ENCODE measurements around the gene CCSER2.
A peak's percentile ranks its signal among the peaks of the same experiment; 100 is the strongest.
"Not testable (repeated sequence)": the region's sequence is repeated elsewhere in the genome, so short reads cannot be mapped to it uniquely, and the experiment has no call there.

The CCSER2 gene

DNA sequence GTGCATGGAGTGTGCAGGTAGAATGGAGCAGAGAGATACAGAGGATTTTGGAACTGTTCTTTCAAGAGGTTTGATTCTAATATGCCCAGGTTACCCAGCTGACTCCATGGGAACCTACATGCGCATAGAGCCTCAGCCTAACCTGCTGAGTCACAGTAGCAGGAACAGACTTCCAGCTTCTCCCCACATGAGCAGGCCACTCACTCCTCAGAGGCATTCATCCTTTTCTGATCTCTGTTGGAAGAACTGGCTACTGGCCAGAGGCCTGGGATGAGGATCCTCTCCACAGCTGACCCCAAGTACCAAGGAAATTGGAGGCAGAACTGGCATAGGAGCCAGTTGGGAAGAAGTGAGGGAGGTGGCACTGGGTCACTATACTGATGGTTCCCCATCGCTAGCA lies 17.9 kb upstream of the CCSER2 start:
- DNase-seq (ENCODE audit: low read depth in 2 of 2, low spot score in 1 of 2), result no peak

DNA sequence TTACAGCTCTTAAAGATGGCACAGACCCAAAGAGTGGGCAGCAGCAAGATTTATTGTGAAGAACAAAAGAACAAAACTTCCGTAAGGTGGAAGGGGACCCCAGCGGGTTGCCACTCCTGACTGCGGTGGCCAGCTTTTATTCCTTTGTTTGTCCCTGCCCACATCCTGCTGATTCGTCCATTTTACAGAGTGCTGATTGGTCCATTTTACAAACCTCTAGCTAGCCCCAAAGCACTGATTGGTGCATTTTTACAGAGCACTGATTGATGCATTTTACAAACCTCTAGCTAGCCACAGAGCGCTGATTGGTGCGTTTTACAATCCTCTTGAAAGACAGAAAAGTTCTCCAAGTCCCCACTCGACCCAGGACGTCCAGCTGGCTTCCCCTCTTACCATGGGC lies 16.8 kb upstream of the CCSER2 start:
- DNase-seq (ENCODE audit: low read depth in 2 of 2, low spot score in 1 of 2), result no peak

- DNase-seq (ENCODE audit: low read depth in 2 of 2, low spot score in 1 of 2), result no peak
These were observed 15.6 kb upstream of the CCSER2 start for GRCh38 chr10:84312816-84313215.

- no peak for DNase-seq (ENCODE audit: low read depth in 2 of 2, low spot score in 1 of 2)
These were observed 14.1 kb upstream of the CCSER2 start for GRCh38 chr10:84314275-84314674.

- DNase-seq (ENCODE audit: low read depth in 2 of 2, low spot score in 1 of 2), result no peak
These were observed 11.2 kb upstream of the CCSER2 start for GRCh38 chr10:84317174-84317573.

- no peak for DNase-seq (ENCODE audit: low read depth in 2 of 2, low spot score in 1 of 2)
These were observed 6.5 kb upstream of the CCSER2 start for GRCh38 chr10:84321902-84322301.

DNA sequence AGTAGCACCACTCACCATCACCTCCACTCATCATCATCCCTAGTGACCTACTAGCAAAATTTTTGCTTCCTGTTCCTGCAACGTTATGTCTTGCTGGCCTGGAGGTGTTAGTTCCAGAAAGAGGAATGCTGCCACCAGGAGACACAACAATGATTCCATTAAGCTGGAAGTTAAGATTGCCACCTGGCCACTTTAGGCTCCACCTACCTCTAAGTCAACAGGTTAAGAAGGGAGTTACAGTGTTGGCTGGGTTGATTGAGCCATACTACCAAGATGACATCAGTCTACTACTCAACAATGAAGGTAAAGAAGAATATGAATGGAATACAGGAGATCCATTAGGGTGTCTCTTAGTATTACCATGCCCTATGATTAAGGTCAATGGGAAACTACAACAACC lies 4.8 kb upstream of the CCSER2 start:
- DNase-seq (ENCODE audit: low read depth in 2 of 2, low spot score in 1 of 2), result not testable (repeated sequence)

GRCh38 chr10:84326995-84327394 lies 1.4 kb upstream of the CCSER2 start:
- DNase-seq (ENCODE audit: low read depth in 2 of 2, low spot score in 1 of 2), result not testable (repeated sequence)

DNA sequence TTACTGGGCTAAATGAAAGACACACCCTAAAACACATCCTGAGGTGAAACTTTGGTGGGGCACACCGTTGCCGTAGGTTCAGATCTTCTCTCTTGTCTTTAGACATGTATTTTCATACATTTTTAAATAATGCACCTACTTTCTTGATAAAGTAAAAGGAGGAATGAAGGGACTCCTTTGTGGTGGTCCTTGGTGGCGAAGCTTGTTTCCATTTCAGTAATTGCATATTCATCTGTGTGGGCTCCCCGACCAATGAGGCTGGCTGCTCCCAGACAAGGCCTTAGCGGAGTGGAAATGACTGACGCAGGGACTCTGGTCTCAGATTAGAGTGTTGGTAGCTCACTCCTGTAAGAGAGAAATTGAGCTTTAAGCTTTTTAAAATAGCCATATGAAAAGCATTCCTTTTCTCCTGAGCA lies 815 bp downstream of the CCSER2 start:
- DNase-seq (ENCODE audit: low read depth in 2 of 2, low spot score in 1 of 2), result peak in 1 of 2 donors; percentile 27

DNA sequence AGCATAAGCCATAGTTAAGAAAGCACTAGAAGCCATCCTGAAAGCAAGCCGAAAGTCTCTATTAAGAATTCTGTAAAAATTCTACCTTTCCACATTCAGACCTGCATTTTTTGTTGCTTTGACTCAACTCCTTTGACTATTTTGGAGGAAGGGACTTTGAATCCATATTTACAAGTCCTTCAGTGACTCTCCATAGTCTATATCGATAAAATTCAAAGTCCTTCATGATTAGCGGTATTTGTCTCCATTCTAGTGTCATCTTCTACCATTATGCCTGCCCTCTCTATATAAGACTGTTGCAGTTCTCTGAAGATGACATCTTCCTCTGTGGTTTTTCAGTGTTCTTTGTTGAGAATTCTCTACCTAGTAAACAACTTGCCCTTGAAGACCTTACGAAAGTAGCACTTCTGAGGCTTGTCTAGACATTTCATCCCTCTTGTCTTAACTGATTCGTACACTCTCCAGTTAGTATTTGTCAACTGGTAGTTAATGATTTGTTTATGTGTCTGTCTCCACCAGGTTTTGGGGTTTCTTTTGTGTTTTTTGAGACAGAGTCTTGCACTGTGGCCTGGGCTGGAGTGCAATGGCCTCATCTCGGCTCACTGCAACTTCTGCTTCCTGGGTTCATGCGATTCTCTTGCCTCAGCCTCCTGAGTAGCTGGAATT lies 1.7 kb downstream of the CCSER2 start:
- no peak for DNase-seq (ENCODE audit: low read depth in 2 of 2, low spot score in 1 of 2)

DNA sequence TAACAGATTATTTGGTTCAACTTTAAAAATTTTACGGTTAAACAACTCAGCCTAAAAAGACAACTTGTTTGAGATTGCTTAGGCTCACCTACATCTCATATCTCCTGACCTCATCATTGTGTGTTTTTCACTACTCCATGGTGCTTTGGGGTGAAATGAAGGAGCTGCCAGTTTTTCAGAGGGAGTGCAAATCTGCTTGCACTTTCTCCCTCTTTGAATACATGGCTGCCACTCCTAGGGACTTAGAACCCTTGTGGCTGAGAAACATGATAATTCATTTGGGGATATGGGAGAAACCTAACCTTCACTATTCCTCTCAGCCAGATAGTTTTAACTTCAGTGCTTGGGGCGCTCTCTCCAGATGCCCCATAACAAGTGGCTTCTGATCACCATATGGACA lies 2.7 kb downstream of the CCSER2 start:
- no peak for DNase-seq (ENCODE audit: low read depth in 2 of 2, low spot score in 1 of 2)

DNA sequence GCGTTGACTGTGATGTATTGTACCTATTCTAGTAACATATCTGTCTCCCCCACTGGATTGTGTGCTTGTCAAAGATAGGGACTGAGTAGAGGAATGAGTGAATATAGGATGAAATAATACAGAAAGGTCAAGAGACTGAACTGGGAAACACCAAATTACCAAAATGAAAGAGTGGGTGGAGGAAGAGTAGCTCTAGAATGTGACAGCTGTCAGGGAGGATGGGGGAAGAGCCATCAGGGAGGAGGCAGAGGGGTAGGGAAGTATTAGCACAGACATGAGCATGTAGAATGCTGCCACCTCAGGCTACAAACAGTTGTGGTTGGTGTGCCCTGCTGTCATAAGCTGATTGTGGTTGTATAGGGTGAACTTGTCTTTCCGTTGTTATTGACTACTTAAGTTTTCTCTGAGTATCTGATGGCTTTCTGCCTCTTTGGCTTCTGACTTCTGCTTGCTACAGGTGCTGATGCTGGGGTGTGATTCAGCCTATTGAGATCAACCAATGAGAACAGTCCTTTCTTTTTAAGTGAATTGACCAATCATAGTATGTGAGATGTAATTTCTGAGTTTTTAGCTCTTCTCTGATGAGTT lies 5.6 kb downstream of the CCSER2 start:
- DNase-seq (ENCODE audit: low read depth in 2 of 2, low spot score in 1 of 2), result peak; percentile 23 to 52

DNA sequence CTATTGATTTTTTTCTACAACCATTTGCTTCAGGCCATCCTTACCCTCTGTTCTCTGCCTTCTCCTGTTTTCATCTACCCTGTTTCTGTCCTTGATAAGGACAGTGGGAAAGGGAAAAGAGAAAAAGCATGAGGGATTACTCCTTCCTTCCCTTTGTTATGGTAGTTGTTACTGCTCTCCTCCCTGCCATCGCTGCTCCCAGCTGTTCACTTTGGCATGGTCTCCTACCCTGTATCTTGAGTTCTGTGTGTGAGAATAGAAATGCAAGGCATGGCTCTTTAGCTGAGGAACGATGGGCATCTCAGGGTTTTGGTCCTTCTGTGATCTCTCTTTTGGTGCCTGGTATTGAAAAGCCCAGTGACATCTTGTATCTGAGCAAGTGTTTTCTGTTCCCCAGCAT lies 6.4 kb downstream of the CCSER2 start:
- DNase-seq (ENCODE audit: low read depth in 2 of 2, low spot score in 1 of 2), result no peak

GRCh38 chr10:84335516-84335915 lies 7.1 kb downstream of the CCSER2 start:
- DNase-seq (ENCODE audit: low read depth in 2 of 2, low spot score in 1 of 2), result no peak

DNA sequence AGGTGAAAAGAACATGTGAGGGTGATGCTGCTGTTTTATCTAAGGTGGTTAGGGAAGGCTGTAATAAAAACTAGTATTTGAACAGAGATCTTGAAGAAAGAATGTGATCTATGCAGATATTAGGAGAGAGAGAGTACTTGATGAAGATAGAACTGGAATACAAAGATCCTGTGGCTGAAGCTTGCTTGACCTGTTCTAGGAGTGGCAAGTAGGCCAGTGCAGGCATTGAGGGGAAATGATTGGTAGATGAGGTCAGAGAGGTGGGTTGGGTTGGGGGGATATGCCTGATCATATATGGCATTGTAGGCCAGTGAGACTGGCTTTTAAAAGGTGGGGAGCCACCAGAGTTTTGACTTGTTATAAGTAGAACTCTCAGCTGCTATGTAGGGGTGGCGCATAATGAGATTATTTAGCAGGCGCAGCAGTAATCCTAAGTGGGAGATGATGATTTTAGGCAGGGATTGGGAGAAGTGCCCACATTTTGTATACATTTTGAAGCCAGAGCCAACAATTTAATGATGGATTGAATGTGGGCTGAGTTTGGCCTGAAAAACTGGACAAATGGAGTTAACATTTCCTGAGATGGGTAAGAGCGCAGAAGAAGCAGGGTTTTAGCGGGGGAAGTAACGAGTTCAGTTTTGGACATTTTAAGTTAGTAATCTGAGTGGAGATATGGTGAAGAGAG lies 8.2 kb downstream of the CCSER2 start:
- no peak for DNase-seq (ENCODE audit: low read depth in 2 of 2, low spot score in 1 of 2)

GRCh38 chr10:84337199-84337598 lies 8.8 kb downstream of the CCSER2 start:
- no peak for DNase-seq (ENCODE audit: low read depth in 2 of 2, low spot score in 1 of 2)

DNA sequence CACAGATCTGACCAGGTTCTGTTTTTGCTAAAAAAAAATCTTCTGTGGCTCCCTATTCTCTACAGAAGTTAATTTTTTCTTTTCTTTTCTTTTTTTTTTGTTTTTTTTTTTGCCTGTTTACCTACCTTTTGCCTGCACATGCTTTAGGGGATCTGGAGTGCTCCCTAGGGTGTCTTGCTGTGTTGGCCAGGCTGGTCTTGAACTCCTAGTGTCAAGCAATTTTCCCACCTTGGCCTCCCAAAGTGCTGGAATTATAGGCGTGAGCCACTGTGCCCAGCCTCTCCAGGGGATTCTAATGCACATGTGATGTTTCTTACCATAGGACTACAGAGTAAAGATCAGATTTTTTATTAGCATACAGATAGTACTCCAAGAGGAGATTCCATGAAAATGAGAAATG lies 10.6 kb downstream of the CCSER2 start:
- DNase-seq (ENCODE audit: low read depth in 2 of 2, low spot score in 1 of 2), result no peak

GRCh38 chr10:84340187-84340586 lies 11.8 kb downstream of the CCSER2 start:
- no peak for DNase-seq (ENCODE audit: low read depth in 2 of 2, low spot score in 1 of 2)

DNA sequence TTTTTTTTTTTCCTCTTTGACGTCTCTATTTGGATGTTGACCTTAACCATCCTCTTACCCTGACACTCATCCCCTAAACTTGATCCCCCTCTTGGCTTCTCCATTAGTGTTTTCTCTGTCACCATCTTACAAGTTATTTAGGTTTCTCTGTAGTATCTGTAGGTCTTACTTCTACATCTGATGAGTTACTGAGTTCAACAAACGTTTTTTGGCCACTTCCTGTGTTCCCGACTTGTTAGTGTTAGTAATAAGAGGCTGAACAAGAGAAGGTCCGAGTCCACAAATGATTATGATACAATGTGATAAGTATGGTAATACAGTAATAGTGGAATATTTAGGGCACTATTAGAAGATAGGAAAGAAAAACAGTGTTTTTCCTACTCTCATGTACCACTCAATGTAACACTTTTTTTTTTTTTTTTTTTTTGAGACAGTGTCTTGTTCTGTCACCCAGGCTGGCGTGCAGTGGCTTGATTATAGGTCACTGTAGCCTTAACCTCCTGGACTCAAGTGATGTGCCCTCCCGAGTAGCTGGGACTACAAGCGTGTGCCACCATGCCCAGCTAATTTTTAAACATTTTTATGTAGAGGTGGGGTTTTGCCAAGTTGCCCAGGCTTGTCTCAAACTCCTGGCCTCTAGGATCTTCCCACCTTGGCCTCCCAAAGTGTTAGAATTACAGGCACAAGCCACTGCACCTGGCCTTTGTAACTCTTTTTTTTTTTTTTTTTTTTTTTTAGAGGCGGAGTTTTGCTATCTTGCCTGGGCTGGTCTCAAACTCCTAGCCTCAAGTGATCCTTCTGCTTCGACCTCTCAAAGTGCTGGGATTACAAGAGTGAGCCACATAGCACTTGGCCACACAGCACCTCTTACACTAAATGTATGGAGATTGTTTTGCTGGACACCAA lies 12.5 kb downstream of the CCSER2 start:
- DNase-seq (ENCODE audit: low read depth in 2 of 2, low spot score in 1 of 2), result no peak

DNA sequence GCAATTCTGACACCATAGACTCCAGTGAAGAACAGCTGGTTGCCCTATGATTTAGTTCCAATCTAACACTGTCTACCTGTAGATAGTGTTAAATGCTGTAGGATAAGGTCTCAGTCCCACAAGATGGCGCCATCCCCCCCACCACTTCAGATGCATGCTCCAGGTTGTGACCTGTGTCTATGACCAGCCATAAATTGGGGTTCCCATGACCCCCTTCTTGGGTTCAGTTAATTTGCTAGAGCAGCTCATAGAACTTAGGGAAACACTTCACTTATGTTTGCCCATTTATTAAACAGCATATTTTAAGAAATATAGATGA lies 13.1 kb downstream of the CCSER2 start:
- DNase-seq (ENCODE audit: low read depth in 2 of 2, low spot score in 1 of 2), result no peak

- no peak for DNase-seq (ENCODE audit: low read depth in 2 of 2, low spot score in 1 of 2)
These were observed 13.6 kb downstream of the CCSER2 start for GRCh38 chr10:84341983-84342382.

GRCh38 chr10:84342584-84342983 lies 14.2 kb downstream of the CCSER2 start:
- DNase-seq (ENCODE audit: low read depth in 2 of 2, low spot score in 1 of 2), result no peak
